GM21367 (cell line): ENCODE results near the gene PTGES.

Experiments
- ATAC-seq: cut with Tn5 transposase; IDR thresholded peaks from one replicate; pipeline ENCODE4 v1.9.1; 2021; ENCODE audit not compliant: unreplicated experiment

PTGES gene

DNA sequence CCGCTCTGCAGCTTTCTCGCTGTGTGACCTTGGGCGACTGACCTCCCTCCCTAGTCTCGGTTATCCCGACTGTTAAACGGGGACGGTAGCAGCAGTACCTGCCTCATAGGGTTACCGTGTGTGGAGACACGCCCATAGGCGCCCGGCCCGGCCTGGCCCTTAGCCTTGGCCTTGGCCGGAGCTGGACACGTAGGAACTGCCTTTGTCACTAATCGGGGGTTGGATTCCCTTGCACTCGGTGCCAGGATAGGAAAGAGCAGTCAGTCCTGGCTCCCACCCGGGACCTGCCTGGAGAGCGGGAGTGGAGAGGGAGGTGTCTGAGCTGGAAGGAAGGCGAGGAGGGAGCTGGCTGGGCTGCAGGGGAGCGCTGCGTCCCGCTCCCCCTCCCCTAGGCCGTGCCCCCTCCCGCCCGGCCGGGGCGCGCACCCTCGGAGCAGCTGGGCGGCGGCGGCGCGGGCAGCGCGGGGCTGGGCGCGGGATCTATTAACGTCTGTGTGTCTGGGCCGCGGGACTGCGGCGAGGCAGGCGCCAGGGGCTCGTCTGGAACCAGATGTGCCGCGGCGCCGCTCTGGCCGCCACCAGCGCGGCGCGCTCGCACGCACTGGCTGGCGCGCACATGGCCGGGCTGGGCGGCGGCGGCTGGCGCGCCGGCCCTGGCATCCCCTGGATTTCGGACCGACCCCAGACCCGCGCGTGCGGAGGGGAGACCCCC, 55.7 kb downstream of the PTGES start:
- ATAC-seq, result no peak

DNA sequence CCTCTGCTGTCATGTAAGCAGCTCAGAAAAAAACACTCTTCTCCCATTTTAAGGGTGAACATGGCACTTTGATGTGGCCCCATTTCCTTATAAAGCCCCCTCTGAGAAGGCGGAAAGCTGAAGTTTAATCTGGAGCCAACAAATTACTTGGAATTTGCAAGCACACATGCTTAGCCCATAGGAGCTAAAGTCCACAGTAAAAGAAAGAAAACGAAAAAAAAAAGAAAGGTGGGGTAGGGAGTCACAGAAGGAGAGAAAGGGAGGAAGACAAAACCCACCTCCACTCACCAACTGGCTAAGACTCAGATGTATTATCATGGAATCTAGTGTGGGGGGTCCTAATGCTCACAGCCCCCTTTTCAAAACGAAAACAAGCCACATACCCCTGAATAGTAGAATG, 57.0 kb downstream of the PTGES start:
- no peak for ATAC-seq

DNA sequence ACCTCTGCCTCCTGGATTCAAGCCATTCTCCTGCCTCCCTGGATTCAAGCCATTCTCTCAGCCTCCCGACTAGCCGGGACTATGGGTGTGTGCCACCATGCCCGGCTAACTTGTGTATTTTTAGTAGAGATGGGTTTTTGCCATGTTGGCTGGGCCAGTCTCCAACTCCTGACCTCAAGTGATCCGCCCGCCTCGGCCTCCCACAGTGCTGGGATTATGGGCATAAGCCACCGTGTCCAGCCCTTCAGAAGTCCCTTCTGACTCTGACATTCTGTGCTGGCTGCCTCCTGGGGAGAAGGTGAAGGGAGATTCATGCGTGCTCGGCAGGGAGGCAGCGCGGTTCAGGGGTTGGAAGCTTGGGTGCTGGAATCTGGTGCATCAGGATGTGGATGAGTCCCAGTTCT, 58.6 kb downstream of the PTGES start:
- ATAC-seq, result no peak

DNA sequence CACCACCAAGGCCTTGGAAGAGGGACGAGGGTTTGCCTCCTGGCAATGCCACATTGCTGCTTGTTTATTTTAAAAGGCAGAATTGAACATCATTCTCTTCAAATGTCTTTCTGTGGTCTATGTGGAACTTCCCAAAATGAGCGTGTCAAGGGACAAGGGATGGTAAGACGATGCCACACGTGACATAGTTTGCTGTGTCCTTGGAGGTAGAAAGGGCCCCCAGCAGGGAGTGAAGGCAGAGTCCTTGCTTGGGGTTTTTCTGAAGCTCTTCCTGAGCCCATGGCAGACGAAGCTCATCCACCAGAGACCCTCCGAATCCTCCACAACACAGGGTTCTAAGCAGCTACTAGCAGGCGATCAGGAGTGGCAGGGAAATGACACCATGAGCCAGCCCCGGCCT, 59.1 kb downstream of the PTGES start:
- no peak for ATAC-seq

DNA sequence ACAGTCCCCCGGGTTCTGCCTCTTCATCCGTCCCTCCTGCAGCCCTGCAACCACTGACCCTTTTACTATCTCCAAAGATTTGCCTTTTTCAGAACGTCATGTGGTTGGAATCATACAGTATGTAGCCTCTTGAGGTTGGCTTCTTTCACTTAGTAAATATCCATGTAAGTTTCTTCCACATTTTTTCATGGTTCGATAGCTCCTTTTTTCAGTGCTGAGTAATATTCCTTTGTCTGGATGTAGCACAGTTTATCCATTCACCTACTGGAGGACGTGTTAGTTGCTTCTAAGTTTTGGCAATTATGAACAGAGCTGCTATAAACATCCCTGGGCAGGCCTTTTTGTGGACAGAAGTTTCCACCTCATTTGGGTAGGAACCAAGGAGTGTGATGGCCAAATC, 60.3 kb downstream of the PTGES start:
- no peak for ATAC-seq
